IMR-90 (cell line): ENCODE data around the gene PIK3R5.

ENCODE experiments used
- CTCF ChIP-seq: conservative IDR thresholded peaks from 2 replicates; pipeline ENCODE4 v1.5.1; 2012; ENCODE audit warnings: mild to moderate bottlenecking, low read depth, low read length, improper control_type of control experiment
- FOS ChIP-seq: fragments of 150-350 bp; IDR thresholded peaks from 2 replicates; pipeline ENCODE4 v1.6.1; 2016; ENCODE audit warnings: low read depth, low read length
- MAZ ChIP-seq: IDR thresholded peaks from 2 replicates; pipeline ENCODE4 v1.6.1; 2012; ENCODE audit warnings: low read depth, mild to moderate bottlenecking, low read length, improper control_type of control experiment, moderate library complexity, borderline replicate concordance
- POLR2A ChIP-seq: IDR thresholded peaks from 2 replicates; pipeline ENCODE4 v1.6.1; 2012; ENCODE audit warnings: mild to moderate bottlenecking, low read depth, low read length
- RAD21 ChIP-seq: IDR thresholded peaks from 2 replicates; pipeline ENCODE4 v1.6.1; 2012; ENCODE audit warnings: low read length, improper control_type of control experiment
- SMC3 ChIP-seq: fragments of 150-350 bp; IDR thresholded peaks from 2 replicates; pipeline ENCODE4 v1.6.1; 2016; ENCODE audit warnings: low read depth, mild to moderate bottlenecking, antibody characterized with exemption, low read length, moderate library complexity

GRCh38 chr17:8923762-8924161 lies 41.7 kb downstream of the PIK3R5 start:
- no peak for TF ChIP-seq CTCF
- TF ChIP-seq RAD21: no peak
- TF ChIP-seq POLR2A: no peak
- TF ChIP-seq MAZ: no peak
- no peak for TF ChIP-seq FOS
- TF ChIP-seq SMC3: no peak
